Type B pancreatic cell (in vitro differentiated cells): Measurements from ENCODE around the gene MT1HL1. TPM values are rescaled to one million over a fixed set of nuclear protein-coding genes. Genes with fewer than 3 reads are reported as not detected.

Experiments
- DNase-seq: peaks from one replicate; pipeline ENCODE4 v3.0.0; 2021; ENCODE audit warnings: mixed read lengths; ENCODE audit not compliant: unreplicated experiment; ENCODE audit errors: extremely low spot score
- H3K27ac Mint-ChIP-seq: 2 replicates; pipeline ENCODE4 v1.8.0; 2021; ENCODE audit warnings: mild to moderate bottlenecking, mixed read lengths
- H3K27me3 Mint-ChIP-seq: 2 replicates; pipeline ENCODE4 v1.8.0; 2021; ENCODE audit warnings: mixed read lengths
- H3K36me3 Mint-ChIP-seq: 2 replicates; pipeline ENCODE4 v1.8.0; 2021; ENCODE audit warnings: mixed read lengths
- H3K4me1 Mint-ChIP-seq: one replicate; pipeline ENCODE4 v1.8.0; 2021; ENCODE audit warnings: mixed read lengths; ENCODE audit not compliant: unreplicated experiment
- H3K4me3 Mint-ChIP-seq: 2 replicates; pipeline ENCODE4 v1.8.0; 2021; ENCODE audit warnings: mild to moderate bottlenecking, mixed read lengths
- H3K9me3 Mint-ChIP-seq: 2 replicates; pipeline ENCODE4 v1.8.0; 2021; ENCODE audit warnings: mixed read lengths
- CTCF ChIP-seq: fragments of 200-600 bp; sonication (generic); conservative IDR thresholded peaks from 2 replicates; pipeline ENCODE4 v1.5.0; 2021; ENCODE audit warnings: antibody characterized with exemption, mild to moderate bottlenecking
- total RNA-seq: library from RNA; stranded (reverse); gene quantifications from 2 replicates; pipeline ENCODE4 v1.2.1, GENCODE V29; 2021; ENCODE audit warnings: low replicate concordance

Gene MT1HL1
- total RNA-seq, 1 donor from 2014 or later, result not detected

- H3K4me1 Mint-ChIP-seq, result no peaks in the 10 kb centered on the region
- no peak overlapping the region for H3K27ac Mint-ChIP-seq
- H3K27me3 Mint-ChIP-seq, result peaks cover 7% of the 10 kb centered on the region
- H3K36me3 Mint-ChIP-seq, result no peaks in the 10 kb centered on the region
- H3K4me3 Mint-ChIP-seq, result no peak overlapping the region
- H3K9me3 Mint-ChIP-seq, result no peaks in the 10 kb centered on the region
- TF ChIP-seq CTCF, result no peak
- no peak for DNase-seq
Observed at GRCh38 chr1:237007147-237007881, 3.1 kb upstream of the MT1HL1 start.

GRCh38 chr1:237005674-237006073 lies 1.4 kb upstream of the MT1HL1 start:
- DNase-seq, result no peak
- H3K36me3 Mint-ChIP-seq, result no peaks in the 10 kb centered on the region
- peaks cover 18% of the 10 kb centered on the region for H3K27me3 Mint-ChIP-seq
- H3K4me3 Mint-ChIP-seq, result no peak overlapping the region
- no peak for TF ChIP-seq CTCF
- no peaks in the 10 kb centered on the region for H3K9me3 Mint-ChIP-seq
- H3K27ac Mint-ChIP-seq, result no peak overlapping the region
- no peaks in the 10 kb centered on the region for H3K4me1 Mint-ChIP-seq

GRCh38 chr1:237003516-237003915 lies 725 bp downstream of the MT1HL1 start:
- DNase-seq, result no peak
- Mint-ChIP-seq H3K9me3 (no peaks in the 10 kb centered on the region), H3K4me1 (no peaks in the 10 kb centered on the region), H3K36me3 (no peaks in the 10 kb centered on the region), H3K4me3 (no peak overlapping the region), H3K27ac (no peak overlapping the region), H3K27me3 (peaks cover 16% of the 10 kb centered on the region)
- no peak for TF ChIP-seq CTCF

- Mint-ChIP-seq H3K4me3 (no peak overlapping the region), H3K4me1 (no peaks in the 10 kb centered on the region), H3K27ac (no peak overlapping the region), H3K27me3 (peaks cover 16% of the 10 kb centered on the region), H3K36me3 (no peaks in the 10 kb centered on the region), H3K9me3 (no peaks in the 10 kb centered on the region)
- DNase-seq, result no peak
- TF ChIP-seq CTCF, result no peak
Observed at GRCh38 chr1:237000191-237000590, 4.0 kb downstream of the MT1HL1 start.

GRCh38 chr1:236998546-236998945 lies 5.7 kb downstream of the MT1HL1 start:
- no peaks in the 10 kb centered on the region for H3K9me3 Mint-ChIP-seq
- H3K27ac Mint-ChIP-seq, result no peak overlapping the region
- no peak for TF ChIP-seq CTCF
- peaks cover 12% of the 10 kb centered on the region for H3K27me3 Mint-ChIP-seq
- DNase-seq, result no peak
- no peaks in the 10 kb centered on the region for H3K36me3 Mint-ChIP-seq
- H3K4me1 Mint-ChIP-seq, result no peaks in the 10 kb centered on the region
- no peak overlapping the region for H3K4me3 Mint-ChIP-seq
